AG09319 (cell line): ENCODE results near the gene RBM4B.

Source experiments
- DNase-seq: peaks from one replicate; pipeline ENCODE4 v3.0.0-alpha.2; 2010; ENCODE audit warnings: low read depth; ENCODE audit errors: extremely low read depth
- TF ChIP-seq, protein P1 (sequence below): IDR thresholded peaks from 2 replicates; pipeline ENCODE4 v1.5.1; 2011; ENCODE audit warnings: low read depth, mild to moderate bottlenecking, inconsistent platforms, low read length, moderate library complexity

Gene RBM4B

DNA sequence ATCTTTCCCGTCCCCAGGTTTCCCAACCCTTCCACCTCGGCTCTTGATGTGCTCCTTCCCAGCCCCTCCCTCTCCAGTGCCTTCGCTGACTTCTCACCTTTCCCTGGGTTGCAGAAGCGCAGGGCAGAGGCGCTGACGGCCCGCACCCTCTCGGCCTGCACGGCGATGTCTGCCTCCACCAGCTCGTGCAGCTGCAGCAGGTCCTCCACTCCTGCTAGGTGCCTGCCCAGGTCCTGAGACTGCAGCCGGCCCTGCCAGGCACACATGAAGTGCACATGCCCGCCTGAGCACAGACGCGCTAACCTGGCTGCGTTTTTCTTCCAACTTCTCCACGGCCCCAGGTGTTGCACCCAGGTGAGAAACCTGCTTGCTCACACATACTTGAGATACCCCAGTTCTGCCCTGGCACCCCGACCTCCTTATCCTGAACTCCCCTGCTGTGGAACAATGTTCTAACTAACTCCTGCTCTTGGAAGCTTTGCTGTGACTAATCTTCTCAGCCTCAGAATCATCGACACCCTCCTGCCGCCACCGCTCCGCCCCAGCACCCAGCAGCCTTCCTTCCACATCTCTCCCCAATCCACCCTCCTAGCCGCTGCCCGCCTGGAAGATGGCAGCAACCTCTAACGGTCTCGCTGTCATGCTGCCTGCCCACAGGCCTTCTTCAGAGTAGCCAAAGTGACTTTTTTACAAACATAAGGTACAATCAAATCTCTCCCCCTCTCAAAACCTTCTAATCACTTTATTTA lies 28.1 kb upstream of the RBM4B start:
- TF ChIP-seq, protein P1, sequence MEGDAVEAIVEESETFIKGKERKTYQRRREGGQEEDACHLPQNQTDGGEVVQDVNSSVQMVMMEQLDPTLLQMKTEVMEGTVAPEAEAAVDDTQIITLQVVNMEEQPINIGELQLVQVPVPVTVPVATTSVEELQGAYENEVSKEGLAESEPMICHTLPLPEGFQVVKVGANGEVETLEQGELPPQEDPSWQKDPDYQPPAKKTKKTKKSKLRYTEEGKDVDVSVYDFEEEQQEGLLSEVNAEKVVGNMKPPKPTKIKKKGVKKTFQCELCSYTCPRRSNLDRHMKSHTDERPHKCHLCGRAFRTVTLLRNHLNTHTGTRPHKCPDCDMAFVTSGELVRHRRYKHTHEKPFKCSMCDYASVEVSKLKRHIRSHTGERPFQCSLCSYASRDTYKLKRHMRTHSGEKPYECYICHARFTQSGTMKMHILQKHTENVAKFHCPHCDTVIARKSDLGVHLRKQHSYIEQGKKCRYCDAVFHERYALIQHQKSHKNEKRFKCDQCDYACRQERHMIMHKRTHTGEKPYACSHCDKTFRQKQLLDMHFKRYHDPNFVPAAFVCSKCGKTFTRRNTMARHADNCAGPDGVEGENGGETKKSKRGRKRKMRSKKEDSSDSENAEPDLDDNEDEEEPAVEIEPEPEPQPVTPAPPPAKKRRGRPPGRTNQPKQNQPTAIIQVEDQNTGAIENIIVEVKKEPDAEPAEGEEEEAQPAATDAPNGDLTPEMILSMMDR: no peak

DNA sequence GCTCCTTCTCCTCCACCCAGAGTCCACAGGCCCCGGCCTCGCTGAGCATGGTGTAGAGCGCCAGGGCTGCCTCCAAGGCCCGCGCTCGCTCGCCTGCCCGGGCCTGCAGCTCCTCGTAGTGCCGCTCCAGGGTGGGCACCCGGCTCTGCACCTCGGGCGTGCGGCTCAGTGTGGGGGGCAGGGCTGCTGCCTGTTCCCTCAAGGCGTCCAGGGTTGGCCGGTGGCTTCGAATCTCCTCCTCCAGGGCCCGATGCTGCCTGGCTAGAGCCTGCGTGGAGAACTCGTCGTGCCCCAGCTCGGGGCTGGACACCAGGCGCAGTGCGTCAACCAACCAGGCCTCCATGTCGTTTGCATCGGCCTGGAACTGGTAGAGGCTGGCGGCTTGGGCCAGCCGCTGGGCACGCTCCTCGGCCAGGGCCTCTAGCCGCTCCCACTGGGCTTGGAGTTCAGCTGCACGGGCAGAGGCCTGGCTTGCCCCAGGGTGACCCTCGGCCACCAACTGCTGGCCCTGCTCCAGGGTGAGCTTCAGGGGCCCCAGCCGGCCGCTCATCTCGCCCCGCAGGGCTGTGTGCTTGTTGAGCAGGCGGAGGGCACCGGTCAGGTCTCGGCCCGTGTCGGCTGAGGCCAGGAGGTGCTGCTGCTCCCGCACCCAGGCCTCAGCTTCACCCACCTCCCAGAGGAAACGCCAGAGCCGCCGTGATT lies 27.1 kb upstream of the RBM4B start:
- TF ChIP-seq, protein P1: no peak
- DNase-seq: no peak

More for the DNA sequence above, 28.1 kb upstream of the RBM4B start:
- DNase-seq: no peak

DNA sequence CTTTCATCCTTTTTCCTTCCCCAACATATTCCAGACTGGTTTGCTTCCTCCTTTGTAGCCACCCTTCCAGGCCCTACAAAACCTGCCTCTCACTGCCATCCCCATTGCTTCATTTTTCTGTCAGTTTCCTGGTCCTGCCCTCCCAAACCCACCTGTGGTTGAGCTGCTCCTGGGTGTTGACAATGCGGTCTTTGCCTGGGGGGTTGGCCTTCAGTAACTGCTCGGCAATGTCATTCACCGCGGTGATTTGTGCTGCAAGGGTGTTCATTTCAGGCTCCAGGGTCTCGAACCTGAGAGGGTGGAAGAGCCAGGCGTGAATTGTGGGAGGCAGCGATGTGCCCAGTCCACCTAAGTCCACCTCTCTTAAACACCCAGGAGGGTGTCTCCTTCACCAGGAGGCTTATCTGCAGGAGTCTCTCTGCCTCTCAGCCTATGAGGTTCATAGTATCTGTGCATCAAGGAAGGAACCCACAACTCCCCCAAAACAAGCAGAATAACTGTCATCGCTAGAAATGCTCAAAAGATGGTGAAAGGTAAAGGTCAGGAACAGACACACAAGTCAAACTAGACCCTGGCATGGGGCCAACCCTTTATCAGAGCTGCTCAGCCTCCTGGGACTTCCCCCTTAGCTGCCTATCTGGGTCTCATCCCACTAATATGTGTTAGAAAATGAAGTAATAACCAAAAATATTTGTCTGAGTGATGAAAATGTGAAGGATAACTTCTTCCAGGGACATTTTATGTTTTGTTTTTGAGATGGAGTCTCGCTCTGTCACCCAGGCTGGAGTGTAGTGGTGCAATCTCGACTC lies 23.9 kb upstream of the RBM4B start:
- no peak for DNase-seq
- TF ChIP-seq, protein P1: no peak

DNA sequence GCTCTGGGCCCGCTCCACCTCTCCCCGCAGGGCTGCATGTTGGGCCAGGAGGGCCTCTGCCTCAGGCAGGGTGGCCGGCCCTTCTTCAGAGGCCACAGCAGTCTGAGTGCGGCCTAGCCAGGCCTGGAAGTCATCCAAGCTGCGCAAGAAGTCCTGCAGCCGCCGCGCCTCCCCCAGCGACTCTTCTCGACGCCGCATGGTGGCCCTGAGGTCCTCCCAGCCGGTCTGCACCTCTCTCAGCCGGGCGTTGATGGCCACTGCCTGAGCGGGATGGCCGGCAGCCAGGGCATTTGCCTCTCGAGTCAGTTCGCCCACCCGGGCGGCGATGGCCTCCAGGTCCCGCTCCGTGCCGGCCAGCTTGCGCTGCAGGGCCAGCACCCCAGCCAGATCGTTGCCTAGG lies 23.1 kb upstream of the RBM4B start:
- TF ChIP-seq, protein P1: no peak
- DNase-seq: no peak

DNA sequence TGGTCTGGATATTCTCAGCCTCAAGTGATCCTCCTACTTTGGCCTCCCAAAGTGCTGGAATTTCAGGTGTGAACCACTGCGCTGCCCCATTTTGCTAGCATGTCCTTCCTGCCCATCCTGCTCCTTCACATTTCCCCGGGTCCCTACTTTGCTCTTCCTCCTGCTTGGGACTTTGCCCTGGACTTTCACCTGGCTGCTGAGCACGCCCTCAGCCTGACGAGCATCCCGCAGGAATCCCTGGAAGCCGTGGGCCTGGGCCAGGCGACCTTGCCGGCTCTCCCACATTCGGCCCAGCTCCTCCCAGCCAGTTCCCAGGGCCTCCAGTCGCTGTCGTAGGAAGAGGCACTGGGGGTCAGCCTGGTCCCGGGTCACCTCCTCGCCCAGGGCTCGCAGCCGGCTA lies 22.6 kb upstream of the RBM4B start:
- TF ChIP-seq, protein P1: no peak
- DNase-seq: no peak

DNA sequence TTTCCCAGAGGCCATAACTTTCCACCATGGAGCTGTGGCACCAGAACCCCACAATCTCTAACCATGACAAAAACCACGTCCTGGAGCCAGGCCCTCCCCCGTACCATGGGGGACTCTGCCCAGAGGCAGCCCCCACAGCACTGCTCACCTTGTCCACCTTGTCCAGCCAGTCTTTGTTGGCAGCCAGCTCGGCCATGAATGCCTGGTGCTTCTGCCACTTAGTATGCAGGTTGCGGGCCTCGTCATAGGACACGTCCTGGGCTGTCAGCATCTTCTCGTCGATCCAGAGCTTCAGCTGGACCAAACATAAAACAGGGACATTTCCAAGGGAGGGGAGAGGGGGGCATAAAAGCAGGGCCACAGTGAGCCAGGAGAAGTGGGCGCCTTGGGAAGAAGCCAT lies 20.8 kb upstream of the RBM4B start:
- TF ChIP-seq, protein P1: no peak
- no peak for DNase-seq

DNA sequence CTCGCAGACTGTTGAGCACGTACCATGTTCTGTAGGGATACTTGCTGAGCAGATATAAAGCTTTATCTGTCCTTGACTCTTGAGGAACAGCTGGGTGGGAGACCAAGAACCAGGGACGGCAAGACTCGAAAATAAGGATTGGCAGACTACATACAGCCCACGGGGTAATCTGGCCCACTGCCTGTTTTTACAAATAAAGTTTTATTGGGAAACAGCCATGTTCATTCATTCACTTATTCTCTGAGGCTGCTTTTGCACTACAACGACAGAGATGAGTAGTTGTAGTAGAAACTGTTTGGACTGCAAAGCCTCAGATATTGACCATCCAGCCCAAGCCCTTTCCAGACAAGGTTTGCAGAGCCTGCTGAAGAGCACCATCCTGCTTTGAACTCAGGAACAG lies 20.3 kb upstream of the RBM4B start:
- TF ChIP-seq, protein P1: no peak

More for the DNA sequence above, 20.3 kb upstream of the RBM4B start:
- no peak for DNase-seq
